ENCODE data around the gene CYP3A7.

GRCh38 chr7:99669782-99670181 lies 65.2 kb downstream of the CYP3A7 start:
- TF ChIP-seq JUN (IDR thresholded peaks at IDR 0.05; ENCODE audit: borderline replicate concordance, insufficient read depth, insufficient read length, low read depth) (no peak), CTCF (IDR thresholded peaks at IDR 0.05; ENCODE audit: extremely low read depth in 1 of 2, insufficient read depth in 1 of 2, low read depth in 1 of 2, low read length in 2 of 2) (no peak), POLR2A (IDR thresholded peaks at IDR 0.05; ENCODE audit: low read depth, low read length) (no peak), POLR2AphosphoS5 (IDR thresholded peaks at IDR 0.05; ENCODE audit: insufficient read depth, low read depth, low read length) (no peak), EZH2 (IDR thresholded peaks at IDR 0.05; ENCODE audit: borderline replicate concordance, low read depth, low read length, severe bottlenecking) (no peak), MYC (IDR thresholded peaks at IDR 0.05; ENCODE audit: low read depth, low read length) (no peak), FOS (IDR thresholded peaks at IDR 0.05; ENCODE audit: borderline replicate concordance, insufficient read depth, low read length) (no peak), GATA2 (IDR thresholded peaks at IDR 0.05; ENCODE audit: insufficient read depth, insufficient read length, low read depth, low read length) (no peak)
- TF ChIP-seq, protein P1, sequence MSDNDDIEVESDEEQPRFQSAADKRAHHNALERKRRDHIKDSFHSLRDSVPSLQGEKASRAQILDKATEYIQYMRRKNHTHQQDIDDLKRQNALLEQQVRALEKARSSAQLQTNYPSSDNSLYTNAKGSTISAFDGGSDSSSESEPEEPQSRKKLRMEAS (IDR thresholded peaks at IDR 0.05; ENCODE audit: insufficient read depth, insufficient read length), result no peak

Measured in endothelial cell of umbilical vein (primary cell).